Sigmoid colon (tissue), 7 donors: ENCODE data around the gene MAP4K4. TPM values are rescaled to one million over a fixed set of nuclear protein-coding genes. Genes with fewer than 3 reads are reported as not detected.
A peak's percentile ranks its signal among the peaks of the same experiment; 100 is the strongest.

ENCODE experiments used
- DNase-seq: peaks from one replicate; pipeline ENCODE4 v3.0.0-alpha.2; 2019
- H3K27ac ChIP-seq, 4 donors: fragments of 200-600 bp; sonication (generic); one replicate each; pipeline ENCODE4 v1.5.1; 2016 to 2019; ENCODE audit warnings: mild to moderate bottlenecking in 1 of 4
- H3K27me3 ChIP-seq, 3 donors: fragments of 200-600 bp; sonication (generic); one replicate each; pipeline ENCODE4 v1.5.1; 2019; ENCODE audit warnings: mild to moderate bottlenecking in 1 of 3
- H3K36me3 ChIP-seq, 4 donors: fragments of 200-600 bp; sonication (generic); one replicate each; pipeline ENCODE4 v1.5.1; 2016 to 2019
- H3K4me1 ChIP-seq, 4 donors: fragments of 200-600 bp; sonication (generic); one replicate each; pipeline ENCODE4 v1.5.1; 2017 to 2019
- H3K4me3 ChIP-seq, 4 donors: fragments of 200-600 bp; sonication (generic); one replicate each; pipeline ENCODE4 v1.5.1; 2017 to 2019; ENCODE audit warnings: mild to moderate bottlenecking in 2 of 4, moderate library complexity in 1 of 4
- H3K9me3 ChIP-seq, 4 donors: fragments of 200-600 bp in 3 of 4; sonication (generic) in 3 of 4; one replicate each; pipeline versions ENCODE4 v1.5.1 to v1.6.1; 2013 to 2019
- EP300 ChIP-seq, 4 donors: sonication (generic); formaldehyde crosslinking; IDR thresholded peaks; one replicate each; pipeline ENCODE4 v1.6.1; 2017; ENCODE audit warnings: antibody characterized with exemption in 4 of 4
- POLR2A ChIP-seq, 2 donors: fragments of 450-650 bp; IDR thresholded peaks; one replicate each; pipeline ENCODE4 v1.6.1; 2016; ENCODE audit warnings: antibody characterized with exemption in 2 of 2, mild to moderate bottlenecking in 2 of 2, moderate library complexity in 2 of 2
- POLR2AphosphoS5 ChIP-seq, 4 donors: sonication (generic); formaldehyde crosslinking; IDR thresholded peaks; one replicate each; pipeline ENCODE4 v1.6.1; 2017; ENCODE audit warnings: antibody characterized with exemption in 4 of 4
- WGBS, 2 donors: extraction: QIAGEN DNeasy Blood & Tissue Kit; methylation state at CpG; one replicate each; pipeline ENCODE4 v1.1.7; 2013; 5-methylcytosine and 5-hydroxymethylcytosine counted together
- intact Hi-C: fragments of 100-400 bp; cut with DNase I; formaldehyde crosslinking; loops from one replicate; pipeline ENCODE4 v1.15.1; 2023
- polyA plus RNA-seq, 3 donors: library from polyadenylated mRNA; stranded (reverse); fragments of 200-250 nt; gene quantifications; one replicate each; pipeline ENCODE4 v1.2.3, GENCODE V29; 2013
- total RNA-seq, 4 donors: library from RNA; depleted of rRNA; stranded (reverse); fragments of >200 nt; gene quantifications; one replicate each; pipeline ENCODE4 v1.1.0, GENCODE V29; 2016
- TF ChIP-seq, protein P1 (sequence below), 4 experiments: fragments of 450-650 bp in 3 of 4; fragments of 200-600 bp in 1 of 4; IDR thresholded peaks; one replicate each; pipeline ENCODE4 v1.5.1; 2016 to 2019; ENCODE audit warnings: antibody characterized with exemption in 4 of 4, mild to moderate bottlenecking in 3 of 4, moderate library complexity in 2 of 4
- donor health status: healthy with polysubstance abuse.
- donor health status: Bipolar disorder and iron deficiency.
- donor health status: healthy.

The MAP4K4 gene
- total and polyA plus RNA-seq, 7 donors: 8.8 to 62.9 (median 37.2) TPM

DNA sequence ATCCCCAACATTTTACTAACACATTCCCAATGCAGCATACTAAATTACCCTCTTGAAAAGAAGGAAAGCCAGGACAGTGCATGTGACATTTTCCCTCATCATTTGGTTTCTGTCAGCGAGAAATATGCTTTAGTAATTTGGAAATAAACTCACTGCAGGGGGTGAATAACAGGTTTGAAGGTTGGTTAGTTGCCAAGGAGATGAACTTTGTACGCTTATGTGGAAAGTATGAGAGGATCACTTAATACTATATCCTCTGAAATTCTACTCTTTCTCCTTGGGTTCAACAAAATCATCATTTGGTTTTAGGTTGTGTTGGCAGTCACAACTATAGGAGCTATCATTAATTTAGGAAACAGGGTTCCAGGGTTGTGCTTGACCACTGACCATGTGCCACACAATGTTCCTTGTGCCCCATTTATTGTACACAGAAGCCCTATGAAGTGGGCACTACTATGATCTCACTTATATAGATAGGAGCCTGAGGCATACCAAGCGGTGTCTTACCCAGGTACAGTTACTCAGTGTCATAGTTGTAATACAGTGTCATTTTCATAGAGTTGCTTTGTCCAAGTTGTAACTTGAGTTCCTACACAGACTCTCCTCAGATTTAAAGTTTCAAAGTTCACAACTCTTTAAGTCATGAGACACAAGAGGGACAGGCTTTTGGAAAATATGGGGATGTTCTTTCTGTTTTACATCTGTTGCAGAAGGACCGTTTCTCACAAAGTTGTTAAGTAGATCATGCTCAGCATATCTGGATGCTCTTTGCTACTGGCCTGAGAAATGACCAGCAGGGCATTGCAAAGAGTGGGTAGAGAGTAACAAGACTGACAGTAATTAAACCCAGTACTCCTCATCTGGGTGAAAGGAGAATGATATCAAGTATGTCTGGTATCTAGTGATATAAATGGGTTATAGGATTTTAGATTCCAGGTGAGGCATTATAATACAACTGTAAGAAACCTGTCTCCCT, 91.8 kb downstream of the MAP4K4 start:
- Histone ChIP-seq H3K27ac (peak overlapping the region in 2 of 4 donors; percentile 4 to 55), H3K36me3 (no peaks in the 10 kb centered on the region), H3K9me3 (no peaks in the 10 kb centered on the region), H3K4me3 (no peak overlapping the region), H3K4me1 (peaks cover 2 to 55% (median 35%) of the 10 kb centered on the region in 4 donors), H3K27me3 (no peaks in the 10 kb centered on the region)
- 51 to 78% methylated on average over 4 of the region's 4 CpGs for WGBS, 2 donors
- TF ChIP-seq POLR2A (IDR thresholded peaks at IDR 0.05): no peak
- TF ChIP-seq, protein P1, sequence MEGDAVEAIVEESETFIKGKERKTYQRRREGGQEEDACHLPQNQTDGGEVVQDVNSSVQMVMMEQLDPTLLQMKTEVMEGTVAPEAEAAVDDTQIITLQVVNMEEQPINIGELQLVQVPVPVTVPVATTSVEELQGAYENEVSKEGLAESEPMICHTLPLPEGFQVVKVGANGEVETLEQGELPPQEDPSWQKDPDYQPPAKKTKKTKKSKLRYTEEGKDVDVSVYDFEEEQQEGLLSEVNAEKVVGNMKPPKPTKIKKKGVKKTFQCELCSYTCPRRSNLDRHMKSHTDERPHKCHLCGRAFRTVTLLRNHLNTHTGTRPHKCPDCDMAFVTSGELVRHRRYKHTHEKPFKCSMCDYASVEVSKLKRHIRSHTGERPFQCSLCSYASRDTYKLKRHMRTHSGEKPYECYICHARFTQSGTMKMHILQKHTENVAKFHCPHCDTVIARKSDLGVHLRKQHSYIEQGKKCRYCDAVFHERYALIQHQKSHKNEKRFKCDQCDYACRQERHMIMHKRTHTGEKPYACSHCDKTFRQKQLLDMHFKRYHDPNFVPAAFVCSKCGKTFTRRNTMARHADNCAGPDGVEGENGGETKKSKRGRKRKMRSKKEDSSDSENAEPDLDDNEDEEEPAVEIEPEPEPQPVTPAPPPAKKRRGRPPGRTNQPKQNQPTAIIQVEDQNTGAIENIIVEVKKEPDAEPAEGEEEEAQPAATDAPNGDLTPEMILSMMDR (IDR thresholded peaks at IDR 0.05): no peak
- no peak for TF ChIP-seq EP300 (IDR thresholded peaks at IDR 0.05)
- no peak for TF ChIP-seq POLR2AphosphoS5 (IDR thresholded peaks at IDR 0.05)
- DNase-seq: no peak
- intact Hi-C loops: no loop called here

DNA sequence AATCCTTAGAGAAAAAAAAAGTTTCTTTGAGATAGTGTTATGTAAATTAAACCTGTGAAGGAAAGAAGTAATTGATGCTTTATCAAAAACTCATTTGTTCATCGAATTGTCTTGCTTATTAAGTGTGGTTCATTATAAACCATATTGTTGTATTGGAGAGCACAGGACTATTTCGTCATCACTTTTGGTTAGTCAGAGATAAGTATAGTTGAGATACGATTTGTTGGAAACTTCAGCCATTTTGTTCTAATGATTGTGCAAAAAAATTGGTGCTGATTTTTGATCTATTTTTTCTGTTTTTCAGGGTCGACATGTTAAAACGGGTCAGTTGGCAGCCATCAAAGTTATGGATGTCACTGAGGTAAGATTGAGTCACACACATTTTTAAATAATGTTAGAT, 92.9 kb downstream of the MAP4K4 start:
- intact Hi-C loops: no loop called here
- Histone ChIP-seq H3K27me3 (no peaks in the 10 kb centered on the region), H3K36me3 (no peaks in the 10 kb centered on the region), H3K9me3 (no peaks in the 10 kb centered on the region), H3K4me1 (peaks cover 2 to 66% (median 40%) of the 10 kb centered on the region in 4 donors), H3K4me3 (no peak overlapping the region), H3K27ac (peak overlapping the region; percentile 3 to 55 (median 48))
- DNase-seq: no peak
- WGBS, 2 donors: 94 to 96% methylated on average over 5 of the region's 5 CpGs
- TF ChIP-seq EP300 (IDR thresholded peaks at IDR 0.05) (no peak), POLR2AphosphoS5 (IDR thresholded peaks at IDR 0.05) (no peak), POLR2A (IDR thresholded peaks at IDR 0.05) (no peak)
- TF ChIP-seq, protein P1 (IDR thresholded peaks at IDR 0.05): no peak

DNA sequence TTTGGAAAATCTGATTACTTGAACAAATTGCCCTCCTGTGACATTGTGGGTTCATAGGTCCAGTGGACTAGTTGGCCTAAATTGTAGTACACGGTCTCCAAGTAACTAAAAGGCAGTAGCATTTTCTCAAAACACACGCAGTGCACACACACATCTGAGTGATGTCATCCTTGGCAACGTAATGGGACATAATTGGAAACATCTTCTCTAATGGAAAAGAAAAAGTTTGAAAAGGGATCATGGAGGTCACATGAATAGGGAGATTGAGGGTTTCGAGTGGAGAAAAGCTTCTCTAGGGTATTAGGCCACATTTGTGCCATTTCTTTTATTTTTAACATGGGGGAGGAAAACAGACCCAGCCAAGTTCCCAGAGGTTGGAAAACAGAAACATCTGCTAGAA, 93.3 kb downstream of the MAP4K4 start:
- intact Hi-C loops: no loop called here
- H3K9me3 ChIP-seq: no peaks in the 10 kb centered on the region
- H3K27ac ChIP-seq: peak overlapping the region; percentile 3 to 55 (median 48)
- DNase-seq: no peak
- 79 to 87% methylated on average over 4 of the region's 4 CpGs for WGBS, 2 donors
- H3K36me3 ChIP-seq: no peaks in the 10 kb centered on the region
- TF ChIP-seq EP300 (IDR thresholded peaks at IDR 0.05) (no peak), POLR2AphosphoS5 (IDR thresholded peaks at IDR 0.05) (peak in 2 of 4 donors; percentile 25 to 49)
- H3K27me3 ChIP-seq: no peaks in the 10 kb centered on the region
- H3K4me3 ChIP-seq: no peak overlapping the region
- H3K4me1 ChIP-seq: peaks cover 2 to 67% (median 42%) of the 10 kb centered on the region in 4 donors

DNA sequence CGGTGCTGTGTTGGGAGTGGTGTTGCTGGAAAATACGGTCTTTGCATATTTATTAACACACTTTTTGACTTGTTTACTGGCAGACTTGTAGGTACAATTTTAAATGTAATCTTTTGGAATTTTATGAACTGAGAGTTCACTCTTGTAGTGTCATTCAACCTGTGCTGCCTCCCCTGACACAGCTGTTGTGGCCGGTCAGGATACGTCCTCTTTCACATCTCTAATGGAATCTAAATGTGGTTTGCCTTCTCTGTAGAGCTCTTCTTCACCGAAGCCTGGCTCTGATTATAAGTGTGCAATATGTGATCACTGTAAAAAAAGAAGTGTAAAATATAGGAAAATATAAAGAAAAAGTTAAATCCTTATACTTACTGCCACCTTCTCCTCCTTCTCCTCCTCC, 94.7 kb downstream of the MAP4K4 start:
- Histone ChIP-seq H3K27ac (no peak overlapping the region), H3K4me3 (no peak overlapping the region), H3K9me3 (no peaks in the 10 kb centered on the region), H3K36me3 (no peaks in the 10 kb centered on the region), H3K4me1 (peaks cover 2 to 61% (median 39%) of the 10 kb centered on the region in 4 donors), H3K27me3 (no peaks in the 10 kb centered on the region)
- WGBS, 2 donors: 83 to 94% methylated on average over 5 of the region's 5 CpGs
- no peak for TF ChIP-seq POLR2A (IDR thresholded peaks at IDR 0.05)
- no peak for TF ChIP-seq EP300 (IDR thresholded peaks at IDR 0.05)
- TF ChIP-seq, protein P1 (IDR thresholded peaks at IDR 0.05): no peak
- no peak for TF ChIP-seq POLR2AphosphoS5 (IDR thresholded peaks at IDR 0.05)
- intact Hi-C loops: no loop called here
- DNase-seq: no peak

DNA sequence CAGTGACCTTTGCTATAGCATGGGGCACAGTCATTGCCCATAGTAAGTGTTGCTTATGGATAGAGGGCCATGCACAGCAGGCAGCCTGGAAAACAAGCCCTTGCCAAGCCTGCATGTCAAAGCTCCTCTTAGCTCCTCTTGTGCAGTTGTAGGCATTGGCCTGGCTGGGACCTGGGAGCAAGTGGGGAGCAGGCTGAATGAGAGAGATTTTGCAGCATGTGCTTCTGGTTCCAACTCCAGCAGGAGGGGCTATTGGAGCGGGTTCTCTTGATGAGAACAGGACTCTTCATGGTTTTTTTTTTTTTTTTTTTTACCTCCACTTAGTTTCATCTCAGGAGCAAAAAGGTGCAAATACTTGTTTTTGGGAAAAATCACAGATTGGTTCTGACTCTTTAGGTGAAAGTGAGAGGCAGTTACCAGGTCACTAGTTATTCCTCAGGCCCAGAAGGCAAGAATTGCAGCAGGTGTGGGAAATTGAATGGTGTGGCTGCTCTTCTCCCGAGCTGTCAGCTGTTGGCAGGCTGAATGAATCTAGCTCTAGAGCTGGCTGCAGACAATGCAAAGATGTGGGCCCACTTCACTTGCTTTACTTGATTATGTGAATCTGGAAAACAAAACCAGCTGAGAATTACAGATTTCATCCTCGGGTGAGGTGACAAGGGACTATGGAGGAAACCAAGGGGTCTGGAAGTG, 95.9 kb downstream of the MAP4K4 start:
- 83 to 86% methylated on average over 3 of the region's 3 CpGs for WGBS, 2 donors
- H3K4me1 ChIP-seq: peaks cover 2 to 57% (median 39%) of the 10 kb centered on the region in 4 donors
- intact Hi-C loops: no loop called here
- no peaks in the 10 kb centered on the region for H3K27me3 ChIP-seq
- no peaks in the 10 kb centered on the region for H3K36me3 ChIP-seq
- no peaks in the 10 kb centered on the region for H3K9me3 ChIP-seq
- no peak for TF ChIP-seq POLR2AphosphoS5 (IDR thresholded peaks at IDR 0.05)
- TF ChIP-seq POLR2A (IDR thresholded peaks at IDR 0.05): no peak
- TF ChIP-seq, protein P1 (IDR thresholded peaks at IDR 0.05): no peak
- no peak for TF ChIP-seq EP300 (IDR thresholded peaks at IDR 0.05)
- no peak overlapping the region for H3K4me3 ChIP-seq
- DNase-seq: no peak
- peak overlapping the region in 2 of 4 donors; percentile 6 to 18 for H3K27ac ChIP-seq
